ENCODE measurements around the gene SHC1. TPM values are rescaled to one million over a fixed set of nuclear protein-coding genes. Genes with fewer than 3 reads are reported as not detected.

Gene SHC1
- total and polyA plus RNA-seq, 4 experiments from 2014 or later = 36.4 to 81.7 (median 61.4) TPM

- Mint-ChIP-seq H3K4me1 (peaks cover 39 to 93% (median 62%) of the 10 kb centered on the region in 4 donors), H3K4me3 (peak overlapping the region; percentile 72 to 98 (median 88)), H3K9me3 (peaks cover 0 to 3% (median 0%) of the 10 kb centered on the region in 8 donors), H3K36me3 (peaks cover 9 to 41% of the 10 kb centered on the region in 2 donors), H3K27ac (peak overlapping the region; percentile 62 to 97 (median 94)), H3K27me3 (no peaks in the 10 kb centered on the region)
- H3K36me3 ChIP-seq (ENCODE audit: insufficient read depth, low read length) = peaks cover 8% of the 10 kb centered on the region
- H3K27me3 ChIP-seq (ENCODE audit: insufficient read depth, low read length) = no peaks in the 10 kb centered on the region
- DNase-seq = peak in 2 of 5 donors; percentile 19 to 41
- peak overlapping the region; percentile 86 for H3K27ac ChIP-seq (ENCODE audit: low read depth, low read length)
- ChIA-PET POLR2A (ENCODE audit: partially characterized antibody) (interaction anchor here (1.0 to 38.9 kb wide), 10 partner anchors 10 to 76 kb away, joined by 3 to 1543 read pairs (median 6); partner anchors contain the start of genes ADAM15, CKS1B, FLAD1 and LENEP), CTCF (ENCODE audit: partially characterized antibody) (interaction anchor here (0.7 to 18.7 kb wide), 8 partner anchors 9 to 452 kb away, joined by 3 to 381 read pairs (median 3); partner anchors contain the start of genes CKS1B, FLAD1, LENEP and PBXIP1)
- H3K4me1 ChIP-seq (ENCODE audit: insufficient read depth, low read length) = peaks cover 91% of the 10 kb centered on the region
- H3K9me3 ChIP-seq (ENCODE audit: control insufficient read depth in 1 of 2, low read length in 2 of 2) = no peaks in the 10 kb centered on the region
- intact Hi-C loops (cut with micrococcal nuclease) = no loop called here
- peak overlapping the region; percentile 4 to 20 for H3K4me3 ChIP-seq (ENCODE audit: low read length in 2 of 2)
Observed at GRCh38 chr1:155012026-155012546, 41.5 kb upstream of the SHC1 start.

GRCh38 chr1:155011437-155012025 is 41.0 kb upstream of the SHC1 start:
- intact Hi-C loops (cut with micrococcal nuclease) = no loop called here
- peak overlapping the region; percentile 62 to 96 (median 90) for H3K27ac Mint-ChIP-seq
- no peaks in the 10 kb centered on the region for H3K27me3 Mint-ChIP-seq
- H3K9me3 Mint-ChIP-seq = peaks cover 0 to 3% (median 0%) of the 10 kb centered on the region in 8 donors
- peak overlapping the region; percentile 86 for H3K27ac ChIP-seq (ENCODE audit: low read depth, low read length)
- H3K4me1 Mint-ChIP-seq = peaks cover 42 to 93% (median 62%) of the 10 kb centered on the region in 4 donors
- no peaks in the 10 kb centered on the region for H3K9me3 ChIP-seq (ENCODE audit: control insufficient read depth in 1 of 2, low read length in 2 of 2)
- CTCF ChIA-PET (ENCODE audit: partially characterized antibody) = interaction anchor here (1.2 to 18.7 kb wide), 5 partner anchors 9 to 75 kb away, joined by 3 to 381 read pairs (median 3); partner anchors contain the start of genes LENEP, PBXIP1, PMVK and ZBTB7B
- DNase-seq = peak in 1 of 5 donors; percentile 40
- H3K4me3 ChIP-seq (ENCODE audit: low read length in 2 of 2) = peak overlapping the region; percentile 76 to 85
- peak overlapping the region; percentile 90 to 98 (median 96) for H3K4me3 Mint-ChIP-seq
- peaks cover 4% of the 10 kb centered on the region for H3K36me3 ChIP-seq (ENCODE audit: insufficient read depth, low read length)
- no peaks in the 10 kb centered on the region for H3K27me3 ChIP-seq (ENCODE audit: insufficient read depth, low read length)
- peaks cover 9 to 42% of the 10 kb centered on the region in 2 donors for H3K36me3 Mint-ChIP-seq
- H3K4me1 ChIP-seq (ENCODE audit: insufficient read depth, low read length) = peaks cover 91% of the 10 kb centered on the region
- POLR2A ChIA-PET (ENCODE audit: partially characterized antibody) = interaction anchor here (0.6 to 38.9 kb wide), 9 partner anchors 10 to 557 kb away, joined by 3 to 1543 read pairs (median 6); partner anchors contain the start of genes ADAM15, CKS1B, FLAD1 and LENEP

- peak overlapping the region; percentile 90 to 98 (median 96) for H3K4me3 Mint-ChIP-seq
- H3K9me3 ChIP-seq (ENCODE audit: control insufficient read depth in 1 of 2, low read length in 2 of 2) = no peaks in the 10 kb centered on the region
- H3K4me3 ChIP-seq (ENCODE audit: low read length in 2 of 2) = peak overlapping the region; percentile 76 to 85
- DNase-seq = no peak
- peaks cover 91% of the 10 kb centered on the region for H3K4me1 ChIP-seq (ENCODE audit: insufficient read depth, low read length)
- H3K36me3 Mint-ChIP-seq = peaks cover 8 to 36% of the 10 kb centered on the region in 2 donors
- no peaks in the 10 kb centered on the region for H3K36me3 ChIP-seq (ENCODE audit: insufficient read depth, low read length)
- intact Hi-C loops (cut with micrococcal nuclease) = no loop called here
- ChIA-PET CTCF (ENCODE audit: partially characterized antibody) (interaction anchor here (1.0 to 18.7 kb wide), 5 partner anchors 9 to 74 kb away, joined by 3 to 381 read pairs (median 3); partner anchors contain the start of genes LENEP, PBXIP1, PMVK and ZBTB7B), POLR2A (ENCODE audit: partially characterized antibody) (interaction anchor here (0.6 to 38.9 kb wide), 6 partner anchors 10 to 557 kb away, joined by 3 to 1543 read pairs (median 4); partner anchors contain the start of genes CKS1B, FLAD1, KRTCAP2 and PBXIP1)
- no peaks in the 10 kb centered on the region for H3K27me3 Mint-ChIP-seq
- H3K27ac Mint-ChIP-seq = peak overlapping the region; percentile 15 to 96 (median 86)
- H3K27ac ChIP-seq (ENCODE audit: low read depth, low read length) = peak overlapping the region; percentile 86
- H3K4me1 Mint-ChIP-seq = peaks cover 42 to 93% (median 62%) of the 10 kb centered on the region in 4 donors
- H3K9me3 Mint-ChIP-seq = peaks cover 0 to 3% (median 0%) of the 10 kb centered on the region in 8 donors
- H3K27me3 ChIP-seq (ENCODE audit: insufficient read depth, low read length) = no peaks in the 10 kb centered on the region
Observed at GRCh38 chr1:155011004-155011416, 40.5 kb upstream of the SHC1 start.

- Mint-ChIP-seq H3K4me1 (peaks cover 42 to 93% (median 62%) of the 10 kb centered on the region in 4 donors), H3K27me3 (no peaks in the 10 kb centered on the region), H3K27ac (peak overlapping the region; percentile 90 to 96 (median 93)), H3K9me3 (peaks cover 0 to 3% (median 0%) of the 10 kb centered on the region in 8 donors), H3K36me3 (peaks cover 4 to 31% of the 10 kb centered on the region in 2 donors), H3K4me3 (peak overlapping the region; percentile 90 to 98 (median 96))
- Histone ChIP-seq H3K27me3 (ENCODE audit: insufficient read depth, low read length) (no peaks in the 10 kb centered on the region), H3K4me3 (ENCODE audit: low read length in 2 of 2) (peak overlapping the region; percentile 76 to 85), H3K4me1 (ENCODE audit: insufficient read depth, low read length) (peaks cover 91% of the 10 kb centered on the region), H3K27ac (ENCODE audit: low read depth, low read length) (peak overlapping the region; percentile 86), H3K9me3 (ENCODE audit: control insufficient read depth in 1 of 2, low read length in 2 of 2) (no peaks in the 10 kb centered on the region), H3K36me3 (ENCODE audit: insufficient read depth, low read length) (no peaks in the 10 kb centered on the region)
- POLR2A ChIA-PET (ENCODE audit: partially characterized antibody) = interaction anchor here (0.6 to 38.9 kb wide), 8 partner anchors 9 to 1043 kb away, joined by 3 to 1543 read pairs (median 3); partner anchors contain the start of genes CKS1B, FLAD1, KRTCAP2 and LENEP
- peak in 2 of 5 donors; percentile 56 to 57 for DNase-seq
- intact Hi-C loops (cut with micrococcal nuclease) = loop anchor here (1.0 kb wide), 1 partner anchor 8 kb away; the partner anchor contains the start of gene ZBTB7B
- CTCF ChIA-PET (ENCODE audit: partially characterized antibody) = interaction anchor here (1.0 to 18.7 kb wide), 5 partner anchors 10 to 74 kb away, joined by 3 to 381 read pairs (median 3); partner anchors contain the start of genes LENEP, PBXIP1, PMVK and ZBTB7B
Observed at GRCh38 chr1:155010211-155010918, 39.8 kb upstream of the SHC1 start.

- peak in 1 of 5 donors; percentile 32 for DNase-seq
- H3K27me3 ChIP-seq (ENCODE audit: insufficient read depth, low read length) = no peaks in the 10 kb centered on the region
- peaks cover 4 to 30% of the 10 kb centered on the region in 2 donors for H3K36me3 Mint-ChIP-seq
- no peaks in the 10 kb centered on the region for H3K27me3 Mint-ChIP-seq
- peak overlapping the region; percentile 90 to 96 (median 93) for H3K27ac Mint-ChIP-seq
- POLR2A ChIA-PET (ENCODE audit: partially characterized antibody) = interaction anchor here (0.6 to 38.9 kb wide), 9 partner anchors 7 to 1043 kb away, joined by 3 to 1543 read pairs (median 4); partner anchors contain the start of genes CKS1B, FLAD1, KRTCAP2 and LENEP
- CTCF ChIA-PET (ENCODE audit: partially characterized antibody) = interaction anchor here (18.7 kb wide), 1 partner anchor 11 kb away, joined by 381 read pairs; the partner anchor contains the start of genes LENEP and ZBTB7B
- peaks cover 91% of the 10 kb centered on the region for H3K4me1 ChIP-seq (ENCODE audit: insufficient read depth, low read length)
- intact Hi-C loops (cut with micrococcal nuclease) = loop anchor here (1.0 kb wide), 1 partner anchor 7 kb away; the partner anchor contains the start of gene ZBTB7B
- peaks cover 0 to 3% (median 0%) of the 10 kb centered on the region in 8 donors for H3K9me3 Mint-ChIP-seq
- no peaks in the 10 kb centered on the region for H3K9me3 ChIP-seq (ENCODE audit: control insufficient read depth in 1 of 2, low read length in 2 of 2)
- peak overlapping the region; percentile 76 to 85 for H3K4me3 ChIP-seq (ENCODE audit: low read length in 2 of 2)
- H3K4me3 Mint-ChIP-seq = peak overlapping the region; percentile 90 to 98 (median 96)
- H3K27ac ChIP-seq (ENCODE audit: low read depth, low read length) = peak overlapping the region; percentile 86
- no peaks in the 10 kb centered on the region for H3K36me3 ChIP-seq (ENCODE audit: insufficient read depth, low read length)
- H3K4me1 Mint-ChIP-seq = peaks cover 45 to 97% (median 63%) of the 10 kb centered on the region in 4 donors
Observed at GRCh38 chr1:155009742-155010141, 39.2 kb upstream of the SHC1 start.

GRCh38 chr1:155009221-155009711 is 38.7 kb upstream of the SHC1 start:
- H3K4me3 Mint-ChIP-seq = peak overlapping the region; percentile 90 to 98 (median 96)
- peak overlapping the region; percentile 76 to 85 for H3K4me3 ChIP-seq (ENCODE audit: low read length in 2 of 2)
- H3K9me3 Mint-ChIP-seq = peaks cover 0 to 3% (median 0%) of the 10 kb centered on the region in 8 donors
- peak in 2 of 5 donors; percentile 30 to 64 for DNase-seq
- intact Hi-C loops (cut with micrococcal nuclease) = no loop called here
- H3K4me1 Mint-ChIP-seq = peaks cover 48 to 97% (median 64%) of the 10 kb centered on the region in 4 donors
- H3K9me3 ChIP-seq (ENCODE audit: control insufficient read depth in 1 of 2, low read length in 2 of 2) = no peaks in the 10 kb centered on the region
- peak overlapping the region; percentile 90 to 96 (median 94) for H3K27ac Mint-ChIP-seq
- H3K4me1 ChIP-seq (ENCODE audit: insufficient read depth, low read length) = peaks cover 91% of the 10 kb centered on the region
- no peaks in the 10 kb centered on the region for H3K27me3 Mint-ChIP-seq
- no peaks in the 10 kb centered on the region for H3K36me3 ChIP-seq (ENCODE audit: insufficient read depth, low read length)
- H3K27ac ChIP-seq (ENCODE audit: low read depth, low read length) = peak overlapping the region; percentile 86
- H3K36me3 Mint-ChIP-seq = peaks cover 2 to 35% of the 10 kb centered on the region in 2 donors
- POLR2A ChIA-PET (ENCODE audit: partially characterized antibody) = interaction anchor here (1.1 to 38.9 kb wide), 8 partner anchors 8 to 1042 kb away, joined by 3 to 1543 read pairs (median 14); partner anchors contain the start of genes CKS1B, FLAD1, LENEP and PBXIP1
- H3K27me3 ChIP-seq (ENCODE audit: insufficient read depth, low read length) = no peaks in the 10 kb centered on the region
- CTCF ChIA-PET (ENCODE audit: partially characterized antibody) = interaction anchor here (0.9 to 18.7 kb wide), 2 partner anchors 10 to 449 kb away, joined by 3 to 381 read pairs; partner anchors contain the start of genes LENEP and ZBTB7B
